Measurements from ENCODE around the gene CBLN3. TPM values are rescaled to one million over a fixed set of nuclear protein-coding genes. Genes with fewer than 3 reads are reported as not detected.
A peak's percentile ranks its signal among the peaks of the same experiment; 100 is the strongest.

Gene CBLN3
- total and polyA plus RNA-seq, 12 donors, result 0.24 to 2.5 (median 0.92) TPM

GRCh38 chr14:24427537-24428508 lies 1.6 kb downstream of the CBLN3 start:
- intact Hi-C loops (cut with DNase I), result loop anchor here in 2 of 10 donors (2.0 to 5.0 kb wide), 2 partner anchors 29 to 96 kb away; partner anchors contain the start of gene NYNRIN (in 1 of the 2)
- Histone ChIP-seq H3K4me1 (peaks cover 12 to 57% (median 41%) of the 10 kb centered on the region in 9 donors), H3K27me3 (no peaks in the 10 kb centered on the region), H3K36me3 (peaks cover 0 to 20% (median 11%) of the 10 kb centered on the region in 9 donors), H3K4me3 (no peak overlapping the region), H3K27ac (peak overlapping the region in 2 of 10 donors; percentile 2 to 99), H3K9me3 (no peaks in the 10 kb centered on the region)
- WGBS, 2 donors, result 84 to 88% methylated on average over 18 of the region's 18 CpGs
- ATAC-seq (no peak), DNase-seq (no peak)
- TF ChIP-seq CTCF (IDR thresholded peaks at IDR 0.05), result no peak

- peak overlapping the region in 1 of 10 donors; percentile 2 for H3K27ac ChIP-seq
- no peak for TF ChIP-seq CTCF (IDR thresholded peaks at IDR 0.05)
- peaks cover 0 to 12% (median 3%) of the 10 kb centered on the region in 9 donors for H3K36me3 ChIP-seq
- WGBS, 2 donors, result 86 to 89% methylated on average over 8 of the region's 8 CpGs
- H3K27me3 ChIP-seq, result no peaks in the 10 kb centered on the region
- H3K4me3 ChIP-seq, result no peak overlapping the region
- H3K4me1 ChIP-seq, result peaks cover 10 to 49% (median 36%) of the 10 kb centered on the region in 9 donors
- intact Hi-C loops (cut with DNase I), result loop anchor here in 1 of 10 donors (5.0 kb wide), 1 partner anchor 95 kb away; no protein-coding TSS in a partner anchor
- ATAC-seq (no peak), DNase-seq (no peak)
- H3K9me3 ChIP-seq, result no peaks in the 10 kb centered on the region
These were observed 2.4 kb downstream of the CBLN3 start for GRCh38 chr14:24426912-24427536.

GRCh38 chr14:24426150-24426911 lies 3.1 kb downstream of the CBLN3 start:
- no peak overlapping the region for H3K4me3 ChIP-seq
- no peak for ATAC-seq
- H3K27me3 ChIP-seq, result no peaks in the 10 kb centered on the region
- H3K27ac ChIP-seq, result peak overlapping the region in 5 of 10 donors; percentile 34 to 77 (median 63)
- intact Hi-C loops (cut with DNase I), result loop anchor here in 1 of 10 donors (5.0 kb wide), 1 partner anchor 94 kb away; no protein-coding TSS in a partner anchor
- DNase-seq, result no peak
- H3K36me3 ChIP-seq, result peaks cover 0 to 5% (median 0%) of the 10 kb centered on the region in 9 donors
- TF ChIP-seq CTCF (IDR thresholded peaks at IDR 0.05), result no peak
- peaks cover 3 to 42% (median 29%) of the 10 kb centered on the region in 9 donors for H3K4me1 ChIP-seq
- no peaks in the 10 kb centered on the region for H3K9me3 ChIP-seq
- 88 to 89% methylated on average over 2 of the region's 2 CpGs for WGBS, 2 donors

All from heart right ventricle (tissue), 16 donors.